SW480 (cell line): ENCODE results near the gene PIPOX.

Source experiments
- DNase-seq: peaks from one replicate; pipeline ENCODE4 v3.0.0-alpha.2; 2016; ENCODE audit warnings: low spot score

The PIPOX gene

GRCh38 chr17:29019475-29020181 is 23.3 kb upstream of the PIPOX start:
- no peak for DNase-seq

DNA sequence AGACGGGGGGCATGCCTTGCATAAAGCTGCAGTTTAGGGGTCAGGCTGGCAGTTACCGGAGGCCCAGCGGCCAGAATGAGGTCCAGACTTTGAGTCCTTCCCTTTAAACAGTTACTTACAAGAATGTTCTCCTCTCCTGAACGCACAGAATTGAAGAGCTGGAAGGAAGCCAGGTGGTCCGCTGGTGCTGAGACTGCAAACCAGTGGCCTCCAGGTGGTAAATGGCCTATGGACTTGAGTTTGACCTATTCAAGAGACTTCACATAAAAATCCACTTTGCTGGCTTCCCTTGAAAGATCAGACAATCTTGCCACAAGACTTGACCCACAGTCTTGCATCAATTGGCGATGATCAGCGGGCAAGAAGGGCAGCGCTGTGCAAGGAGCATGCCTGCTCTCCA is 22.4 kb upstream of the PIPOX start:
- no peak for DNase-seq

DNA sequence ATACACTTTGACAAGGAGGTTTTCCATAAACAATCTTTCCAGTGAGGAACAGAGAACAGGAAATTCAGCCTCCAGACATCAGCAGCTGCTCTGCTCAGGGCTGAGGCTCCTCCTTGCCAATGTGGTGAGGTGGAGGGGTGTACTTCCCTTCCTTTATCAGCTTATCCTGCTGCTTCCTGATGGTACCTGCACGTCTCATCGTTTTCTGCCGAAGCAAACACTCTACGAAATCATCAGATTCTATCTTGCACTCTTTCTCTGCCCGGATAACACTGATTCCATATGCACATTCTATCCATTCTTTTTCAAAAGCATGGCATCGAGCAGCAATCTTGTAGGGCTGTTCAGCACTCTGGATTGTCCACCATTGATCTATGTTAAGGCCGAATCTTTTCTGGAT is 21.7 kb upstream of the PIPOX start:
- no peak for DNase-seq

GRCh38 chr17:29022074-29022473 is 20.9 kb upstream of the PIPOX start:
- DNase-seq: no peak

GRCh38 chr17:29024316-29024952 is 18.5 kb upstream of the PIPOX start:
- no peak for DNase-seq

DNA sequence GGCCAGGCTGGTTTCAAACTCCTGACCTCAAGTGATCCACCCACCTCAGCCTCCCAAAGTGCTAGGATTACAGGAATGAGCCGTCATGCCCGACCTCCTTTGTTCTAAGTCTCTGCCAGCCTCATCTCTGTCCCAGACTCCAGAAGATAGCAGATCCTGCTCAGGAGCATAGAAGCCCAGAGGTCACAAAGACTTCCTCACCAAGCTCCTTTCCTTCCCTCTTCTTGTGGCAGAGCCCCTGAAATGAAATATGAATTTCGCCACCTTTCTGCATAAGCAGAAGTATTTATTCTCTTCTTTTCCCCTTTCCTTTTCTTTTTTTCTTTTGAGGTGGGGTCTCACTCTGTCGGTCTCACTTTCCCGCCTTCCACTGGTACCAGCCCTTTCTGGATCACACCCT is 11.5 kb upstream of the PIPOX start:
- DNase-seq: no peak

- DNase-seq: no peak
These were observed 10.7 kb upstream of the PIPOX start for GRCh38 chr17:29032013-29032856.

- no peak for DNase-seq
These were observed 10.1 kb upstream of the PIPOX start for GRCh38 chr17:29032857-29033197.

GRCh38 chr17:29034510-29034909 is 8.4 kb upstream of the PIPOX start:
- no peak for DNase-seq

GRCh38 chr17:29036584-29036983 is 6.4 kb upstream of the PIPOX start:
- DNase-seq: no peak

GRCh38 chr17:29037739-29038084 is 5.2 kb upstream of the PIPOX start:
- no peak for DNase-seq

DNA sequence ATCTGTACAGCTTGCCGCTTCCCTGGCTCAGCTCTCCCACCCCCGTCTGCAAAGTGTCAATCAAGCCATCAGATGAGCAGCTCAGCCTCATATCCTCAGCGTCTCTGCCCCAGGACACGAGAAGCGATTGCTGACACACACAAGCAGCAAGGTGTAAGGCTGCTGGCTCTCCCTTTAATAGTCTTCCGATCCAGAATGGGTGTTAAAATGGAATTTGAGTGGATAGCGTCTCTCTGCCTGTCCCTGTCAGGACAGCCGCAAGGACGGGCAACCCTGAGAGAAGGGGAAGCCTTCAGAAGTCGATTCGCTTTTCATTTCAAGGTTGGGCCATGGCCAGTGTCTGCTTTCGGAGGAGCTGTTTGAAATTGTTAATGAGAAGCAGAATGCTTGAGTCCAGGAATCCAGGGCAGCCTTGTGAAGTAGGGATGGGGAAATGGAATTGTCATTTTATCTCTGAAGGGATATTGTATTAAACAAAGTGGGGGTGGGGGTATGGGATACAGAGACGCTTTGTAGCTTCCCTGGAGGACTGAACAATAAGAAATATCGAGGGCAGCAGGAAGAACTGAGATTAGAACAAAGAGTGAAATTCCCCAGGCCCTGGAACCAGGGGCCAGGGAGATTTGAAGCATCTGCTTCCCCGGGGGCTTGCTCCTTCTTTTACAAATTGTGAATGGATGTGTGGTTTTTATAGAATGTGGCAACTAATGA is 4.7 kb upstream of the PIPOX start:
- DNase-seq: no peak

GRCh38 chr17:29039764-29040598 is 3.0 kb upstream of the PIPOX start:
- DNase-seq: peak; percentile 48

- DNase-seq: no peak
These were observed 1.9 kb upstream of the PIPOX start for GRCh38 chr17:29041091-29041490.

GRCh38 chr17:29041571-29041970 is 1.4 kb upstream of the PIPOX start:
- no peak for DNase-seq

DNA sequence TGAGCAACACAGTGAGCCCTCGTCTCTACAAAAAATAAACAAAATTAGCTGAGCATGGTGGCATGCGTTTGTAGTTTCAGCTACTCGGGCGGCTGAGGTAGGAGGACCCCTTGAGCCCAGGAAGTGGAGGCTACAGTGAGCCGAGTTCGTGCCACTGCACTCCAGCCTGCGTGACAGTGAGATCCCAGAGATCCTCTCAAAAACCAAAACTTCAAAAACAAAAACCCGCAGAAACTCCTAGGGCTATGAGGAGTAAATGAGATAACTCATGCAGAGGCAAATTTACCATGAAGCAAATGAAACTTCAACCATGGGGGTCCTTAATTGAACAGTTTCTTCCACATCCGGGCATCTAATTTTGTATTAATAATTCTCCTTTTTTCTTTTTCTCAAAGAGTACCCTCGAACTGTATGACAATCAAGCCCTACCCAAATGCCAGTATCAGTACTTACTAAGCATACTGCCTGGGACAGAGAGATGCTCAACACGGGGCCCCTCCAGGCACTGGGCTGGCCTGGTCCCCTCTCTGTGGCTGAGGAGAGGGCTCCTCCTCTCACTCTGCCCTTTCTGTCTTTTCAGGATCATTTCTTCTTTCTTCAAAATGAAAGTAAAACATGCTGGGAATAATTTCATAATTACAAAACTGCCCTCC is 789 bp upstream of the PIPOX start:
- DNase-seq: no peak

GRCh38 chr17:29043539-29044145 is 701 bp downstream of the PIPOX start:
- no peak for DNase-seq

- no peak for DNase-seq
These were observed 2.1 kb downstream of the PIPOX start for GRCh38 chr17:29045026-29045425.

- no peak for DNase-seq
These were observed 3.0 kb downstream of the PIPOX start for GRCh38 chr17:29045734-29046472.

DNA sequence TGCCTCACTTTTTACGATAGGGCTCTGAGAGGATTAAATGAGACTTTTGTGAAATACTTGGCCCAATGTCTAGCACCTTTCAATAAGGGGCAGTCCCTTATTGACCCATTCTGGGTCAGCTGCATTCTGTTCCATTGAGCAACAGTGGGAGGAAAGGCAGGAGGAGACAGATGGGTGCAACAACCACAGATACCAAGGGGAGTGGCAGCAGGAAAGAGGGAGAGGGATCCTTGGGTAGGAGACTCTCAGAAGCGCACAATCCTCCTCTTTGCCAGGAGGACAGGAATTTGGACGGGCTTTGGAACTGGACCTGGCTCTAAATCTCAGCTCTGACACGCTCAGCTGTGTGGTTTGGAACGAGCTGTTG is 3.5 kb downstream of the PIPOX start:
- DNase-seq: no peak
